AG09319 (cell line): ENCODE measurements around the gene AHCYL1.
A peak's percentile ranks its signal among the peaks of the same experiment; 100 is the strongest.
"Not testable (repeated sequence)": the region's sequence is repeated elsewhere in the genome, so short reads cannot be mapped to it uniquely, and the experiment has no call there.

Experiments
- DNase-seq: peaks from one replicate; pipeline ENCODE4 v3.0.0-alpha.2; 2010; ENCODE audit warnings: low read depth; ENCODE audit errors: extremely low read depth
- TF ChIP-seq, protein P1 (sequence below): IDR thresholded peaks from 2 replicates; pipeline ENCODE4 v1.5.1; 2011; ENCODE audit warnings: low read depth, mild to moderate bottlenecking, inconsistent platforms, low read length, moderate library complexity

The AHCYL1 gene

GRCh38 chr1:110021285-110021684, 36.7 kb downstream of the AHCYL1 start:
- no peak for DNase-seq
- TF ChIP-seq, protein P1, sequence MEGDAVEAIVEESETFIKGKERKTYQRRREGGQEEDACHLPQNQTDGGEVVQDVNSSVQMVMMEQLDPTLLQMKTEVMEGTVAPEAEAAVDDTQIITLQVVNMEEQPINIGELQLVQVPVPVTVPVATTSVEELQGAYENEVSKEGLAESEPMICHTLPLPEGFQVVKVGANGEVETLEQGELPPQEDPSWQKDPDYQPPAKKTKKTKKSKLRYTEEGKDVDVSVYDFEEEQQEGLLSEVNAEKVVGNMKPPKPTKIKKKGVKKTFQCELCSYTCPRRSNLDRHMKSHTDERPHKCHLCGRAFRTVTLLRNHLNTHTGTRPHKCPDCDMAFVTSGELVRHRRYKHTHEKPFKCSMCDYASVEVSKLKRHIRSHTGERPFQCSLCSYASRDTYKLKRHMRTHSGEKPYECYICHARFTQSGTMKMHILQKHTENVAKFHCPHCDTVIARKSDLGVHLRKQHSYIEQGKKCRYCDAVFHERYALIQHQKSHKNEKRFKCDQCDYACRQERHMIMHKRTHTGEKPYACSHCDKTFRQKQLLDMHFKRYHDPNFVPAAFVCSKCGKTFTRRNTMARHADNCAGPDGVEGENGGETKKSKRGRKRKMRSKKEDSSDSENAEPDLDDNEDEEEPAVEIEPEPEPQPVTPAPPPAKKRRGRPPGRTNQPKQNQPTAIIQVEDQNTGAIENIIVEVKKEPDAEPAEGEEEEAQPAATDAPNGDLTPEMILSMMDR: no peak

DNA sequence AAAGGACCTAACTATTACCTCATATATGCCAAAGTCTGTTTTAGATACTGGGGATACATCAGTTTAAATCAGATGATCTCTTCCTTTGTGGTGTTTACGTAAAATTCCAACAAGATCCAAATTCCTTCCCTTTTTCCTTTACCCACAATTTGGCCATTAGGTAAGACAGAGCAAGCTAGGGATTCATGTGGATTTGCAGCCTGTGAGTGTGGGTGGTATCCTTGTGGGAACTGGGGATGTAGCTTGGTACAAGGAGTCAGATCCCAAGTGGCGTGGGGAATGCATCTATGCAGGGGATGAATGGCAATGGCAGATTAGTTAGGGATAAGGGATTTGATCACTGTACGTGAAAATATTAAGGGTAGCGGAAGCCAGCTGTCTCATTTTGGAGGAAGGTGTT, 40.0 kb downstream of the AHCYL1 start:
- no peak for DNase-seq
- TF ChIP-seq, protein P1: no peak

DNA sequence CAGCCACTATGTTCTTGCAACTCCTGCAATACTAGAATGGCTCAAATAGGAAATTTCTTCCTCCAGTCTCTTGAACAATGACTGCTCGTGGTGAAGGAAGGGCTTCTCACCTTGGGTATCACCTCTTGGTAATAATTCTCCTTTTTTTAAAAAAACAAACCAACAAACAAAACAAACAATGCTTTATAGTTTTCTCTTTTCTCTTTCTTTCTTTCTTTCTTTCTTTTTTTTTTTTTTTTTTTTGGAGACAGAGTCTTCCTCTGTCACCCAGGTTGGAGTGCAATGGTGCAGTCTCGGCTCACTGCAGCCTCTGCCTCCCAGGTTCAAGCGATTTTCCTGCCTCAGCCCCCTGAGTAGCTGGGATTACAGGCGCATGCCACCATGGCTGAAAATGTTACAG, 46.1 kb downstream of the AHCYL1 start:
- not testable (repeated sequence) for DNase-seq

DNA sequence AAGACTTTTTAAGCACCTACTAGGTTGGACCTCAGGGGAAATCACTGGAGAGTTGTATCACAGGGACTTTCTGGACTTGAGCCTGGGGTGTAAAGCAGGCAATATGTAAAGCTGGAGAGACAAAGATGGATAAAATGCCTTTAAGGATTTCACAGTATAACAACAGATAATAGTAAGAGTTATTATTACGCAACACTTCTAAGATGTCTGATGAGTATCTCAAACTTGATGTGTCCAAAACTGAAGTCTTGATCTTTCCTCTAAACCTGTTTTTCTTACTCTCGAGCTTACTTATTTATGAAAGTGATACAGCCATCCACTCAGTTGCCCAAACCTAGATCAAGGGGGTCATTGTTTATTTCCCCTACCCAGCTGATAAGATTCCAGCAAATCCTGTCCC, 47.8 kb downstream of the AHCYL1 start:
- TF ChIP-seq, protein P1: no peak
- no peak for DNase-seq

DNA sequence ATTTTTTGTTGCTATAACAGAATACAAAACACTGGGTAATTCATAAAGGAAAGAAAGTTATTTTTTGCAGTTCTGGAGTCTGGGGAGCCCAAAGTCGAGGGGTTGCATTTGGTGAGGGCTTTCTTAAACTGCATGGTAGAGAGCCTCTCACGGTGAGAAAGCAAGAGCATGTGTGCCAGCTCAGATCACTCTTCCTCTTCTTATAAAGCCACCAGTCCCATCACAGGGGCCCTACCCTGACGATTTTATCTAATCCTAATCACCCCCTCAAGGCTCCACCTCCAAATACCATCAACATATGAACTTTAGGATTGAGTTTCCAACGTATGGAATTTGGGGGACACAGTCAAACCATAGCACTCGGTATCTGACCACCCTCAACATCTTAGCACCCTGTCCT, 48.9 kb downstream of the AHCYL1 start:
- no peak for DNase-seq
- TF ChIP-seq, protein P1: no peak

DNA sequence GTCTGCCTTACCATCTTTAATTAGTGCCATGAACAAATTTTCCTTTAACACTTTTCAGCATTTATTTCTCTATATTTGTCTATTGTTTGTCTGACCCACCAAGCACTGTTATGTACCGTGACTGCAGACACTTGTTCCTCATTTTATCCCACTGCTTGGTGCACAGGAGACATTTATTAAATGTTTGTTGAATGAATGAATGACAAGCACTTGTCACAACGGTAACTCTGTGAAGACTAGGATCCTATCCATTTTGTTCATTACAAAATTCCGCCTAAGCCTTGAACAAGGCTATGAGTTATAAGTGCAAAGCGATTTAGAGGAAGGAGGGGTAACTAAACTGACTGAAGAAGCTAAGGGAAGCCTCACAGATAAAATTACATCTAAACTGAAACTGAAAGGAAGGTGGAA, 49.5 kb downstream of the AHCYL1 start:
- TF ChIP-seq, protein P1: no peak
- no peak for DNase-seq

GRCh38 chr1:110034451-110035235, 50.1 kb downstream of the AHCYL1 start, which contains the start of gene STRIP1:
STRIP1 (plus strand) TSS chr1:110034624; CDS start chr1:110034638, 14 bp downstream.
- TF ChIP-seq, protein P1: no peak
- peak; percentile 93 for DNase-seq
